BLaER1 treated with 17β-estradiol and CSF1 and Interleukin-3, amounts not matched to agents 10 nM and 100 nM (cell line): ENCODE data around the gene SLC35A5.
"Not testable (repeated sequence)": the region's sequence is repeated elsewhere in the genome, so short reads cannot be mapped to it uniquely, and the experiment has no call there.

Experiments used
- H3K27ac ChIP-seq, 11 experiments: shearing (Covaris generic); formaldehyde crosslinking; 2 replicates each; pipeline ENCODE4 v1.8.1; 2022
- H3K27me3 ChIP-seq, 11 experiments: shearing (Covaris generic); formaldehyde crosslinking; 2 replicates each; pipeline ENCODE4 v1.8.1; 2022
- H3K36me3 ChIP-seq, 11 experiments: shearing (Covaris generic); formaldehyde crosslinking; 2 replicates each; pipeline ENCODE4 v1.8.1; 2022
- H3K4me1 ChIP-seq, 10 experiments: shearing (Covaris generic); formaldehyde crosslinking; 2 replicates each; pipeline ENCODE4 v1.8.1; 2022
- H3K4me2 ChIP-seq, 11 experiments: shearing (Covaris generic); formaldehyde crosslinking; 2 replicates each; pipeline ENCODE4 v1.8.1; 2022
- H3K4me3 ChIP-seq, 10 experiments: shearing (Covaris generic); formaldehyde crosslinking; 2 replicates each; pipeline ENCODE4 v1.8.1; 2022
- H3K9ac ChIP-seq, 11 experiments: shearing (Covaris generic); formaldehyde crosslinking; 2 replicates each; pipeline ENCODE4 v1.8.1; 2022
- H3K9me3 ChIP-seq, 11 experiments: shearing (Covaris generic); formaldehyde crosslinking; replicated peaks in 1 of 11; 2 replicates each; pipeline ENCODE4 v1.8.1; 2022
- H4K20me1 ChIP-seq, 11 experiments: shearing (Covaris generic); formaldehyde crosslinking; 2 replicates each; pipeline ENCODE4 v1.8.1; 2022
- Cebpa-rat ChIP-seq, 11 experiments: shearing (Covaris generic); IDR thresholded peaks; 2 replicates each; pipeline ENCODE4 v1.8.1; 2022

Gene SLC35A5

GRCh38 chr3:112561484-112561733, 436 bp upstream of the SLC35A5 start:
- Histone ChIP-seq H4K20me1 (peaks cover 0 to 21% (median 8%) of the 10 kb centered on the region in 11 experiments; a peak in 10 of 22 replicates), H3K36me3 (peaks cover 6 to 38% (median 20%) of the 10 kb centered on the region in 11 experiments), H3K4me3 (peak overlapping the region; percentile 79 to 96 (median 90)), H3K9me3 (peaks cover 0 to 9% (median 7%) of the 10 kb centered on the region in 11 experiments; a peak in 9 of 22 replicates), H3K4me1 (peaks cover 21 to 45% (median 42%) of the 10 kb centered on the region in 10 experiments), H3K27ac (peak overlapping the region; percentile 86 to 96 (median 94)), H3K9ac (peak overlapping the region; percentile 87 to 96 (median 94)), H3K4me2 (peak overlapping the region; percentile 37 to 97 (median 90); a peak in 21 of 22 replicates), H3K27me3 (no peaks in the 10 kb centered on the region)
- TF ChIP-seq Cebpa-rat (IDR thresholded peaks at IDR 0.05): no peak

- Histone ChIP-seq H3K4me2 (peak overlapping the region in 1 of 11 experiments; percentile 94; a peak in 1 of 22 replicates), H3K4me1 (peaks cover 14 to 23% (median 19%) of the 10 kb centered on the region in 10 experiments), H3K36me3 (peaks cover 0 to 29% (median 19%) of the 10 kb centered on the region in 11 experiments; a peak in 18 of 22 replicates)
- H3K9me3 ChIP-seq, H3K9ac ChIP-seq, H3K27ac ChIP-seq, H3K4me3 ChIP-seq, H4K20me1 ChIP-seq, H3K27me3 ChIP-seq: not testable (repeated sequence)
Measured at GRCh38 chr3:112564247-112564939, 2.5 kb downstream of the SLC35A5 start.

- no peak overlapping the region for H3K27ac ChIP-seq
- TF ChIP-seq Cebpa-rat (IDR thresholded peaks at IDR 0.05): no peak
- no peak overlapping the region for H3K9ac ChIP-seq
- H3K9me3 ChIP-seq: no peaks in the 10 kb centered on the region
- H3K4me3 ChIP-seq: no peak overlapping the region
- H3K4me1 ChIP-seq: peaks cover 8 to 21% (median 15%) of the 10 kb centered on the region in 10 experiments
- H3K27me3 ChIP-seq: no peaks in the 10 kb centered on the region
- H4K20me1 ChIP-seq: peaks cover 0 to 2% (median 0%) of the 10 kb centered on the region in 11 experiments; a peak in 5 of 22 replicates
- H3K4me2 ChIP-seq: no peak overlapping the region
- peaks cover 2 to 34% (median 23%) of the 10 kb centered on the region in 11 experiments; a peak in 20 of 22 replicates for H3K36me3 ChIP-seq
Measured at GRCh38 chr3:112564940-112565305, 3.1 kb downstream of the SLC35A5 start.

- Histone ChIP-seq H3K4me3 (no peak overlapping the region), H3K36me3 (peaks cover 21 to 66% (median 50%) of the 10 kb centered on the region in 11 experiments), H3K9me3 (peaks cover 0 to 4% (median 0%) of the 10 kb centered on the region in 11 experiments; a peak in 1 of 22 replicates), H3K9ac (no peak overlapping the region), H4K20me1 (no peaks in the 10 kb centered on the region), H3K4me2 (no peak overlapping the region), H3K4me1 (peaks cover under 1 to 24% (median 6%) of the 10 kb centered on the region in 10 experiments; a peak in 17 of 20 replicates), H3K27ac (no peak overlapping the region), H3K27me3 (no peaks in the 10 kb centered on the region)
- no peak for TF ChIP-seq Cebpa-rat (IDR thresholded peaks at IDR 0.05)
Measured at GRCh38 chr3:112568642-112569041, 6.8 kb downstream of the SLC35A5 start.

- peaks cover 0 to 24% (median 5%) of the 10 kb centered on the region in 10 experiments; a peak in 11 of 20 replicates for H3K4me1 ChIP-seq
- H3K4me2 ChIP-seq: peak overlapping the region in 2 of 11 experiments; percentile 29 to 42; a peak in 2 of 22 replicates
- no peak overlapping the region for H3K4me3 ChIP-seq
- peaks cover 0 to 4% (median 0%) of the 10 kb centered on the region in 11 experiments; a peak in 1 of 22 replicates for H3K9me3 ChIP-seq
- no peaks in the 10 kb centered on the region for H4K20me1 ChIP-seq
- no peak overlapping the region for H3K9ac ChIP-seq
- H3K27me3 ChIP-seq: no peaks in the 10 kb centered on the region
- H3K27ac ChIP-seq: no peak overlapping the region
- TF ChIP-seq Cebpa-rat (IDR thresholded peaks at IDR 0.05): no peak
- peaks cover 24 to 72% (median 53%) of the 10 kb centered on the region in 11 experiments for H3K36me3 ChIP-seq
Measured at GRCh38 chr3:112569265-112569664, 7.4 kb downstream of the SLC35A5 start.

- TF ChIP-seq Cebpa-rat (IDR thresholded peaks at IDR 0.05): no peak
- Histone ChIP-seq H3K4me2 (peak overlapping the region in 5 of 11 experiments; percentile 2 to 66 (median 31); a peak in 7 of 22 replicates), H4K20me1 (no peaks in the 10 kb centered on the region), H3K4me3 (no peak overlapping the region), H3K36me3 (peaks cover 17 to 59% (median 45%) of the 10 kb centered on the region in 11 experiments), H3K9ac (no peak overlapping the region), H3K27ac (peak overlapping the region in 5 of 11 experiments; percentile 3 to 40 (median 22); a peak in 5 of 22 replicates), H3K27me3 (no peaks in the 10 kb centered on the region), H3K4me1 (peaks cover 0 to 24% (median 5%) of the 10 kb centered on the region in 10 experiments; a peak in 11 of 20 replicates), H3K9me3 (peaks cover 0 to 4% (median 0%) of the 10 kb centered on the region in 11 experiments; a peak in 1 of 22 replicates)
Measured at GRCh38 chr3:112572701-112573100, 10.9 kb downstream of the SLC35A5 start.

GRCh38 chr3:112579232-112579631, 17.4 kb downstream of the SLC35A5 start:
- no peak for TF ChIP-seq Cebpa-rat (IDR thresholded peaks at IDR 0.05)
- Histone ChIP-seq H3K36me3 (peaks cover 21 to 53% (median 36%) of the 10 kb centered on the region in 11 experiments), H3K9me3 (no peaks in the 10 kb centered on the region), H3K4me2 (peak overlapping the region in 5 of 11 experiments; percentile 10 to 40 (median 14); a peak in 6 of 22 replicates), H3K9ac (no peak overlapping the region), H3K4me3 (no peak overlapping the region), H4K20me1 (no peaks in the 10 kb centered on the region), H3K27me3 (no peaks in the 10 kb centered on the region), H3K4me1 (peaks cover 0 to 14% (median 10%) of the 10 kb centered on the region in 10 experiments; a peak in 13 of 20 replicates), H3K27ac (no peak overlapping the region; a peak in 1 of 22 replicates)

- Histone ChIP-seq H3K4me3 (no peak overlapping the region), H3K27me3 (no peaks in the 10 kb centered on the region), H3K27ac (no peak overlapping the region; a peak in 1 of 22 replicates), H3K9me3 (no peaks in the 10 kb centered on the region), H3K36me3 (peaks cover 26 to 58% (median 38%) of the 10 kb centered on the region in 11 experiments), H3K4me1 (peaks cover 0 to 14% (median 10%) of the 10 kb centered on the region in 10 experiments; a peak in 13 of 20 replicates), H4K20me1 (no peaks in the 10 kb centered on the region), H3K9ac (no peak overlapping the region), H3K4me2 (peak overlapping the region in 4 of 11 experiments; percentile 10 to 40 (median 18); a peak in 5 of 22 replicates)
- TF ChIP-seq Cebpa-rat (IDR thresholded peaks at IDR 0.05): no peak
Measured at GRCh38 chr3:112579697-112580096, 17.9 kb downstream of the SLC35A5 start.

- Histone ChIP-seq H3K4me2 (no peak overlapping the region), H3K36me3 (peaks cover 29 to 63% (median 40%) of the 10 kb centered on the region in 11 experiments), H3K27ac (no peak overlapping the region), H3K27me3 (no peaks in the 10 kb centered on the region), H3K4me3 (no peak overlapping the region), H4K20me1 (no peaks in the 10 kb centered on the region), H3K9me3 (no peaks in the 10 kb centered on the region), H3K9ac (no peak overlapping the region), H3K4me1 (peaks cover 11 to 27% (median 24%) of the 10 kb centered on the region in 10 experiments)
- no peak for TF ChIP-seq Cebpa-rat (IDR thresholded peaks at IDR 0.05)
Measured at GRCh38 chr3:112582244-112582874, 20.5 kb downstream of the SLC35A5 start.
